NCI-H1417 (cell line): ENCODE data around the gene BMPER.
A peak's percentile ranks its signal among the peaks of the same experiment; 100 is the strongest.

ENCODE experiments used
- DNase-seq, 3 experiments: peaks; one replicate each; lab custom pipeline; 2025; lab: John Stamatoyannopoulos, UW

Gene BMPER

GRCh38 chr7:33905389-33906032, at the start of gene BMPER:
Gene BMPER, plus strand, starts transcription at chr7:33905539. Its CDS starts 75 bp downstream, at chr7:33905614.
- peak; percentile 59 to 85 (median 76) for DNase-seq

- no peak for DNase-seq
Observed at GRCh38 chr7:33861947-33862346, 43.4 kb upstream of the BMPER start.

GRCh38 chr7:33862946-33863814, 42.2 kb upstream of the BMPER start:
- no peak for DNase-seq

GRCh38 chr7:33868166-33868565, 37.2 kb upstream of the BMPER start:
- no peak for DNase-seq

DNA sequence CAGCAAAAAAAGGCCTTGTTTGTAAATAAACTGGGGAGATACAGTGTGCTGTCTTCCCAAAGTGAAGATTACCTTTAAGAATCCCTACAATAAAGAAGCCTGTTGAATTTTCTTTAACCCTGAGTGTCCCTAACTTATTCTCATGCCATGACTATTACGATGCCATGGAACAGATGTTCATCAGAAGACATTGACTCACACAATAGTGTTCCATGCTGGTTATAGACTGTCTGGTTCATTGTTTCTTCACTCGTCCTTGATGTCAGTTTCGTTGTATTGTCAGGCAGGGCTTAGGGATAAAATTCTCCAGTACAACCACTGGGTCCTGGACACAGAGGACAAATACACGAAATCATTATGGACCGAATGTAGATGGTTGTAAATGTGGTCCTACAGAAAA, 36.2 kb upstream of the BMPER start:
- no peak for DNase-seq

DNA sequence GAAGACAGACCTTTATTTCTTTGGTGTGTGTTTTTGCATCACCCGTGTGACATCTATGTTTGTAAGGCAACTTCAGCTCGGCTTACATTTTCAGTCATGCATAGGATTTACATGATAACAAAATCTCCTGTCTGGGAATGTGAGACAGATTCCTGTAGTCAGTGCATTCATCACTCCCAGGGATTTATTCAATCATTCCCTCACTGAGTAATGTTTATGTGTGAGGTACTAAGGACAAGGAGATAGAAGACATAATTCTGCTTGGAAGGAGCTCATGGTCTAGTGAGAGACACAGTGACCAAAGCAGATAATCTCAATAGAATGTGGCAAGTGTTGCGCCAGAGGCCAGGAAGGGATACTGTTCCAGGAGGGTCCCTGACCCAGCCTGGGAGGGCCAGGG, 35.2 kb upstream of the BMPER start:
- no peak for DNase-seq

DNA sequence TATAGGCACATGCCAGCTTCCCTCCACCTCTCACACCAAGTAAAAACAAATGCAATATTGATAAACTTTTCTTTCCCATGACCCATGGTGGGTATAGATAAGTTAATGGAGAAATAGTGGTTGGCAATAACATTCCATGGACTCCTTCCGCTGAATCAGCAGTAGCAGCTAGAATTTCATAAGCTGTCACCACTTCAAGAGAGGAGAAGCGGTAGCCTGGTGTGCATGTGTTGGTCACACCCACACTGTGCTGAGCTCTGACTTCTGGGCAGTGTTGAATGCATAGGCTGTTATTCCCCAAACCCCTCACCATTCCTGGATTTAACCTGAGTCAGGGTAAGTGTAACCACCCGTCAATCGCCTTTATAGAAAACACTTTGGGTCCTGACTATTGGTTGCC, 32.5 kb upstream of the BMPER start:
- no peak for DNase-seq

DNA sequence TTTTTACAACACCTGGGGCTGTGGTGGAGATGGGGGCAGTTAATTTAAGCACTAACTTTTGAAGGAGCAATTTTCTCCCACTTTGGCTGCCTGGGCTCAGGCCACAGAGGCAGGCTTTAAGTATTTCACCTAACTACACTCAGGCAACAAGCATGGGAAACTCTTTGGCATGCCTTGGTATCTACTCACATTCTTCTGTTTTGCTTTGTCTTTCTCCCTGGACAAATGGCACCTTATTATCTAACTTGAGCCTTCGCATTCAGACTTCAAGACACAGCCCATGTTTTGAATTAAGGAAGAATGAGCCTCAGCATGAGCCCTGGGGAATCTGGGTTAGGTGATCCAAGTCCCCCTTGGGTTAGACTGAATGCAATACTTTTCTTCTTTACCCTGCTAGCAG, 31.8 kb upstream of the BMPER start:
- DNase-seq = no peak

DNA sequence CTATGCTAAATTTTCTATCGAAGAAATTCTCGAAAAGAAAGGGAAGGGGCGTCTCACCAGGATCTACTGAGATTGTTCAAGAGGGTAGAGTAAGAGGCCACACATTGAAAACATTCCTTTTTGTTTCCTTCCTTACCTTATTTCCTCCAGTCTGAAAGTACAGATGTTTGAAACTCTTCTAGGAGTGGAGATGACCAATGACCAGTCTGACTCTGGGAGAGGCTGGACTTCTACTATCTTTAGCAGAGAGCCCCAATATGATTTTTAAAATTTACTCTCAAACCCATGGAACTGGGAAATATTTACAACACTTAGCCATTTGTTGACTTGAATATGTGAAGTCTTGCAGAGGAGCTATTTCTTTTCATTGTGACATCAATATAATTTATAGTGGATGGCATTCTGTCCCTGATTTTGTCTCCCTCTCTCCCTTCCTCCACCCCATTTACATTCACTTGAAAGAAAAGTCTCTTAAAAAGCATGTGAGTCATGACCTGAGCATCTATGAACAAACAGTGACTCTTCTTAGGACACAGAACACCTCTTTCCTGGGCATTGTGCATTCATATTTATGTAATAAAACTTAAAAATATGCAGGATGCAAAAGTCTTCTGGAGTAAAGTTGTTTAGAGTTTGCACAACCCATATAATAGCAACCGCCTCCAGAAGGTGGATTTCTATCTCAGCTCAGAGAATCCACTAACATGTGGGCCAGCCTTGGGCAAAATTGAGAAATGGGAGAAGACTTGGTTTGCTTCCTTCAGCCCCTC, 31.2 kb upstream of the BMPER start:
- no peak for DNase-seq

DNA sequence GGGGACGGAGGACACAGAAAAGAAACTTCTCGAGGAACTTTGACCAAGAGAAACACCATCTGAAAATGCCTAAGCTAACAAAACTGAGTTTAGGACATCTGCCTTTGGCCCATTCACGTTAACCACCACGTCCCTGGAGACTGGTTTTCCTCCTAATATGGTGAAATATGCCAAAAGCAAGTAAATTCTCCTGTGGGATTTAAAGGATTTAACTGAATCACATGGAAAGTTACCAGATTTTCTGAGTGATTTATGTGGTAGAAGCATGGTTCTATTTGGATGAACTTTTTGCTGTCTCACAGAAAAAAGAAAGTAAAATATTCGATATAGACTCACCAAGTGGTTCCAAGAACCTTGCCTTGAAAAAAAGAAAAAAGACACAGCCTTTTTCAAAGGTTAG, 30.4 kb upstream of the BMPER start:
- DNase-seq = no peak

- no peak for DNase-seq
Observed at GRCh38 chr7:33876596-33877274, 28.6 kb upstream of the BMPER start.

GRCh38 chr7:33880787-33881186, 24.6 kb upstream of the BMPER start:
- no peak for DNase-seq

GRCh38 chr7:33881316-33881715, 24.0 kb upstream of the BMPER start:
- DNase-seq = no peak

GRCh38 chr7:33882040-33882837, 23.1 kb upstream of the BMPER start:
- no peak for DNase-seq

GRCh38 chr7:33882950-33883670, 22.2 kb upstream of the BMPER start:
- DNase-seq = no peak

- DNase-seq = no peak
Observed at GRCh38 chr7:33883671-33883965, 21.7 kb upstream of the BMPER start.

- no peak for DNase-seq
Observed at GRCh38 chr7:33885290-33886148, 19.8 kb upstream of the BMPER start.

GRCh38 chr7:33886149-33886623, 19.2 kb upstream of the BMPER start:
- DNase-seq = peak in 2 of 3 experiments; percentile 22 to 47

DNA sequence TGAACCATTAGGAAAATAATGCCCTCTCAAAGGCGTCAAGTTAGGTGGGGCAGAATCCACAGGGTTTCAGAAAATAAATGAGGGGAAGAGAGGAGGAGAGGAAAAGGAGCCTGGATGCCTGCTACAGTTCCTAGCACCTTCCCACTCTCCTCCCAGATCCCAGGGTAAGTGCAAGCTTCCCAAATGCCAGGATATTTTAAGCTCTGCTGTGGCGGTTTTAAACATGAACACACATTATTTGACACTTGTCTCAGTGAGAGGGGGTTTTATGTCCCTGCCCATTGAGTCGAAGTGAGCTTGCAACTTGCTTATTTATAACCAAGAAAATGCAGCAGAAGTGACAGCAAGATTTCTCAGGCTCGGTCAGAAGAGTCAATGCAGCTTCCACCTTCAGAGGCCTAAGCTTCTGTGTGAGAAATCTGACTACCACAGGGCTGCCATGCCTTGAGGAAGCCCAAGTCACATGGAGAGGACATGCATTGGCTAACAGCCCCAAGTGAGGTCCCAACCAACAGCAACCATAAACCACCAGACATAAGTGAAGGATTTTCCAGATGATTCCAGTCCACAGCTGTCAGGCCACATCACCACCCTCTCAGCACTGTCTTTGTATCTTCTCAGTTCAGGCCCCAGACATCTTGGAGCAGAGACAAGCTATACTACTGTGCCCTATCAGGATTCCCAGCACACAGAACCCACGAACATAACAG, 17.9 kb upstream of the BMPER start:
- DNase-seq = no peak
